Activated CD8-positive, alpha-beta T cell treated with anti-CD3 and anti-CD28 coated beads for 36 hours (primary cell): Measurements from ENCODE around the gene ECSIT. TPM values are rescaled to one million over a fixed set of nuclear protein-coding genes. Genes with fewer than 3 reads are reported as not detected.
A peak's percentile ranks its signal among the peaks of the same experiment; 100 is the strongest.

Experiments
- ATAC-seq: fragments of 200-7000 bp; cut with Tn5 transposase; one replicate; pipeline ENCODE4 v1.10.0; 2021; ENCODE audit warnings: mild to moderate bottlenecking, moderate library complexity
- CTCF ChIA-PET: fragments of 350-600 bp; sonication (Branson Sonifier 250); formaldehyde crosslinking; loops from one replicate; lab custom pipeline; 2021; ENCODE audit warnings: antibody characterized with exemption; lab: Charles Lee
- POLR2A ChIA-PET: fragments of 350-600 bp; sonication (Branson Sonifier 250); formaldehyde crosslinking; loops from one replicate; lab custom pipeline; 2021; ENCODE audit warnings: antibody characterized with exemption; lab: Charles Lee
- DNase-seq: peaks from one replicate; pipeline ENCODE4 v3.0.0-alpha.2; 2020
- H3K27ac Mint-ChIP-seq: one replicate; pipeline ENCODE4 v1.8.0; 2021; ENCODE audit warnings: mild to moderate bottlenecking, mixed read lengths
- H3K27me3 Mint-ChIP-seq: one replicate; pipeline ENCODE4 v1.8.0; 2021; ENCODE audit warnings: mixed read lengths
- H3K36me3 Mint-ChIP-seq: one replicate; pipeline ENCODE4 v1.8.0; 2021; ENCODE audit warnings: low read depth, mixed read lengths
- H3K4me1 Mint-ChIP-seq: one replicate; pipeline ENCODE4 v1.8.0; 2021; ENCODE audit warnings: low read depth, mixed read lengths
- H3K4me3 Mint-ChIP-seq: one replicate; pipeline ENCODE4 v1.8.0; 2021; ENCODE audit warnings: mild to moderate bottlenecking, moderate library complexity, mixed read lengths
- H3K9me3 Mint-ChIP-seq: one replicate; pipeline ENCODE4 v1.8.0; 2021; ENCODE audit warnings: mixed read lengths
- intact Hi-C: fragments of 100-400 bp; cut with micrococcal nuclease; formaldehyde crosslinking; loops from one replicate; pipeline ENCODE4 v1.10.0; 2022
- total RNA-seq, 2 experiments: library from RNA; stranded (reverse); gene quantifications; one replicate each; pipeline ENCODE4 v1.2.3, GENCODE V29; 2021
- TF ChIP-seq, protein P1 (sequence below): fragments of 200-600 bp; IDR thresholded peaks from one replicate; pipeline ENCODE4 v1.8.0; 2022; ENCODE audit warnings: antibody characterized with exemption, mild to moderate bottlenecking

The ECSIT gene
- total RNA-seq, 2 experiments from 2014 or later, result 51.2 to 53.9 TPM

DNA sequence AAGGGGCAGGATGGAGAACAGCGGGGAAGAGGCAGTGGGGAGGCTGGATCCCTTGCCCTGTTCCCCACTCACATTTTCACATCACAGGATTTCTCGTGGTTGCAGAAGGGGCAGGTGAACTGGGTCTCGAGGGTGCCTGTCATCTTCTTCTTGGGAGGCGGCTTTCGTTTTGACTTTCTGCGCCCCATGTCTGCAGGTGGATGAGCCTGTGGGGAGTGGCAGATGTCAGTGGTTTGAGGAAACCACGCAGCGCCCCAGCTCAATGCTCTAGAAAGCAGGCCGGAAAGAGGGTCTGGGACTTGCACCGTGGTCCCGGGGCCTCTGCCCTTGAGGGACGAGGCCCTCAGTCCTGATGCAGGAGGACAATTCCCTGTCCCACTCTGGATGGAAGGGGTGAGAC, 25.2 kb upstream of the ECSIT start:
- CTCF ChIA-PET, result interaction anchor here (1.2 to 1.7 kb wide), 2 partner anchors 9 to 18 kb away, joined by 3 to 6 read pairs; no protein-coding TSS in a partner anchor
- ATAC-seq, result no peak
- no peak overlapping the region for H3K4me3 Mint-ChIP-seq

DNA sequence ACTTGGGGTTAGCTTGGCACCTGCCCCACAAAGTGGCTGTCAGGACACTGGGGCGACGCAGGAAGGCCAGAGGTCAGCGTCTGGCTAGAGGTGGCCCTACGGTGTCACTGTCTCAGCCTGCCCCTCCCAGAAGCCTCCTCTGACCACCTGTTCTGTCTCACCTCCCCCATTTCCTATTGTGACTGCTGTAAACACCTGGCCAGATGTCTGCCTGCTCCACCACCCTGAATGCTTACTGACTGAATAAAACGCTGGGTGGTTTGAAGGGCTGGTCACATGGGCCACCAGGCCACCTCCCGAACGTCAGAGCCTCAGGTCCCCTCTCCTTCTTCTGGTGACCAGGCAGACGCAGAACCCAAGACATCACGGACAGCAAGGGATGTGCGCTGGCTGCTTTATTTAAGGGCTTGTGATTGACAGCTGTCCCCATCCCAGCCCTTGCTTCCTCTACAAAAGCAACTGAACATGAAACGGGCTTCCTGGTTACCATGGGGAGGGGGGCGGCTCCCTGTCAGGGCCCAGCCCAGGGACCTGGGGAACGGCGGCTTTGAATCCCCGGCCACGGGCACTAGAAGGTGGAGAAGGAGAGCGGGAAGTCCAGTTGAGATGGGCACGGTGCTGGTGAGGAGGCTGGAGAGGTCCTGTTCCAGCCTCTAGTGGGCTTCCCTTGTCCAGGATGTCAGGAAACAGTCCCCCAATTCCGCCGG, 23.9 kb upstream of the ECSIT start:
- H3K27ac Mint-ChIP-seq, result no peak overlapping the region
- no peak for DNase-seq
- peaks cover 19% of the 10 kb centered on the region for H3K36me3 Mint-ChIP-seq
- H3K9me3 Mint-ChIP-seq, result no peaks in the 10 kb centered on the region
- H3K4me3 Mint-ChIP-seq, result no peak overlapping the region
- H3K4me1 Mint-ChIP-seq, result peaks cover 26% of the 10 kb centered on the region
- CTCF ChIA-PET, result interaction anchor here (1.5 kb wide), 1 partner anchor 17 kb away, joined by 7 read pairs; no protein-coding TSS in a partner anchor
- no peak for ATAC-seq
- POLR2A ChIA-PET, result interaction anchor here (0.7 kb wide), 1 partner anchor 270 kb away, joined by 4 read pairs; no protein-coding TSS in a partner anchor
- H3K27me3 Mint-ChIP-seq, result no peaks in the 10 kb centered on the region
- TF ChIP-seq, protein P1, sequence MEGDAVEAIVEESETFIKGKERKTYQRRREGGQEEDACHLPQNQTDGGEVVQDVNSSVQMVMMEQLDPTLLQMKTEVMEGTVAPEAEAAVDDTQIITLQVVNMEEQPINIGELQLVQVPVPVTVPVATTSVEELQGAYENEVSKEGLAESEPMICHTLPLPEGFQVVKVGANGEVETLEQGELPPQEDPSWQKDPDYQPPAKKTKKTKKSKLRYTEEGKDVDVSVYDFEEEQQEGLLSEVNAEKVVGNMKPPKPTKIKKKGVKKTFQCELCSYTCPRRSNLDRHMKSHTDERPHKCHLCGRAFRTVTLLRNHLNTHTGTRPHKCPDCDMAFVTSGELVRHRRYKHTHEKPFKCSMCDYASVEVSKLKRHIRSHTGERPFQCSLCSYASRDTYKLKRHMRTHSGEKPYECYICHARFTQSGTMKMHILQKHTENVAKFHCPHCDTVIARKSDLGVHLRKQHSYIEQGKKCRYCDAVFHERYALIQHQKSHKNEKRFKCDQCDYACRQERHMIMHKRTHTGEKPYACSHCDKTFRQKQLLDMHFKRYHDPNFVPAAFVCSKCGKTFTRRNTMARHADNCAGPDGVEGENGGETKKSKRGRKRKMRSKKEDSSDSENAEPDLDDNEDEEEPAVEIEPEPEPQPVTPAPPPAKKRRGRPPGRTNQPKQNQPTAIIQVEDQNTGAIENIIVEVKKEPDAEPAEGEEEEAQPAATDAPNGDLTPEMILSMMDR, result no peak
- intact Hi-C loops, result no loop called here

More for the DNA sequence above, 25.2 kb upstream of the ECSIT start:
- Mint-ChIP-seq H3K36me3 (peaks cover 22% of the 10 kb centered on the region), H3K4me1 (peaks cover 30% of the 10 kb centered on the region), H3K27ac (peak overlapping the region; percentile 28), H3K9me3 (no peaks in the 10 kb centered on the region), H3K27me3 (no peaks in the 10 kb centered on the region)
- TF ChIP-seq, protein P1, result no peak
- peak; percentile 47 for DNase-seq
- intact Hi-C loops, result no loop called here
- POLR2A ChIA-PET, result no interaction called here

DNA sequence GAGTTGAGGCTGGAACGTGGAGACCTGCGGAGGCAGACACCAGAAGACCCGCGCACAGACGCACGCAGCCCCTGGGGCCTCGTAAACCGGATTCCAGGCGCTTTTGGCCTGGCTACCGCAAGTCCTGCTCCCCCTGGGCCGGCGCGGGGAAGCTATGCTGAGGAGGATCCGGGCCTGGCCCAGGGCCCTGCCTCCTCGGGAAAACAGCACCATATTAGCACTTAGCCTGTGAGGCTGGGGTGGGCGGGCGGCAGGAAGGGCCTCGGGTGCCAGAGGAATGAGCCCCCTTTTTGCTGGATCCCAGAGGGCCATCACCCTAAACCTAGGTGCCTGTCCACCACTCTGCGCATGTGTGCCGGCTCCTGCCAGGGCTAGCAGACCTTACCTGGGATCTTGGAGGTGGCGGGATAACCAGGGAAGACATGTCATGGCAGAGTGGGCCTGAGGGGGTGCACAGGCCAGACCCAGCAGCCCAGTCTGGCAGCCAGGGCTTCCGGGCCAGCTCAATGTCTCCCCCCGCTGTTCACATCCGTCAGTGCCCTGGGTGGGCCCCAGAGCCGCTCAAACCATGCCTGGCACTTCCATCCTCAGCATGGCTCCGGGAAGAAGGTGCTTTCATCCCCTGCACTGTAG, 22.8 kb upstream of the ECSIT start:
- Mint-ChIP-seq H3K27me3 (no peaks in the 10 kb centered on the region), H3K4me1 (peaks cover 18% of the 10 kb centered on the region), H3K4me3 (no peak overlapping the region), H3K36me3 (peaks cover 15% of the 10 kb centered on the region), H3K9me3 (no peaks in the 10 kb centered on the region), H3K27ac (no peak overlapping the region)
- ATAC-seq (peak; percentile 72), DNase-seq (peak; percentile 39)
- ChIA-PET POLR2A (interaction anchor here (0.7 kb wide), 1 partner anchor 268 kb away, joined by 4 read pairs; no protein-coding TSS in a partner anchor), CTCF (interaction anchor here (1.5 kb wide), 1 partner anchor 16 kb away, joined by 7 read pairs; no protein-coding TSS in a partner anchor)
- TF ChIP-seq, protein P1, result peak; percentile 38
- intact Hi-C loops, result no loop called here

DNA sequence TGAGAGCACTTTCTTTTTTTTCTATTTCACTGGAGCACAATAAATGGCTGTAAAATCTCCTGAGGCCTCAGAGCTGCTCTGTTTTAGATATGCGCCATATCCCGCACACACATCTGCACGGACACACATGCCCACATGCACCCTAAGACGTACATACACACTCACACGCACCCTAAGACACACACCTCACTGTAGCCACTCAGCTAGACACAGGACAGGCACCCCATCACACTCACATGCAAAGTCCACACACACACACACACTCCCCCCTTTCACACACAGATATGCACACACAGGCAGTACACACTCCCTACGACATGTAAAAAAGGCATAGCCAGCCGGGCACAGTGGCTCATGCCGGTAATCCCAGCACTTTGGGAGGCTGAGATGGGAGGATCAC, 21.3 kb upstream of the ECSIT start:
- DNase-seq, result no peak
- Mint-ChIP-seq H3K4me1 (peaks cover 12% of the 10 kb centered on the region), H3K36me3 (peaks cover 10% of the 10 kb centered on the region), H3K27me3 (no peaks in the 10 kb centered on the region), H3K4me3 (no peak overlapping the region), H3K9me3 (no peaks in the 10 kb centered on the region), H3K27ac (no peak overlapping the region)
- ChIA-PET CTCF (no interaction called here), POLR2A (interaction anchor here (2.0 kb wide), 1 partner anchor 30 kb away, joined by 5 read pairs; no protein-coding TSS in a partner anchor)
- ATAC-seq, result no peak
- intact Hi-C loops, result no loop called here
- TF ChIP-seq, protein P1, result no peak
